Retinal pigment epithelial cell (primary cell): Measurements from ENCODE around the gene BCL2L11.

Experiments used
- DNase-seq: peaks from one replicate; pipeline ENCODE4 v3.0.0-alpha.2; 2010; ENCODE audit warnings: low read depth
- H3K4me3 ChIP-seq: 2 replicates; pipeline ENCODE4 v1.5.1; 2011; ENCODE audit warnings: mild to moderate bottlenecking, low read length, control low read depth, moderate library complexity
- CTCF ChIP-seq: conservative IDR thresholded peaks from 2 replicates; pipeline ENCODE4 v1.5.1; 2011; ENCODE audit warnings: low read depth, low read length, control low read depth, inconsistent platforms

BCL2L11 gene

GRCh38 chr2:111099402-111099801, 21.3 kb upstream of the BCL2L11 start:
- TF ChIP-seq CTCF: no peak
- no peak for DNase-seq
- no peak overlapping the region for H3K4me3 ChIP-seq

GRCh38 chr2:111100087-111100764, 20.5 kb upstream of the BCL2L11 start:
- no peak overlapping the region for H3K4me3 ChIP-seq
- DNase-seq: no peak
- no peak for TF ChIP-seq CTCF

GRCh38 chr2:111100765-111101162, 19.9 kb upstream of the BCL2L11 start:
- no peak for TF ChIP-seq CTCF
- no peak for DNase-seq
- no peak overlapping the region for H3K4me3 ChIP-seq

GRCh38 chr2:111101592-111101991, 19.1 kb upstream of the BCL2L11 start:
- no peak overlapping the region for H3K4me3 ChIP-seq
- TF ChIP-seq CTCF: no peak
- DNase-seq: no peak

GRCh38 chr2:111102216-111102615, 18.5 kb upstream of the BCL2L11 start:
- H3K4me3 ChIP-seq: no peak overlapping the region
- no peak for TF ChIP-seq CTCF
- DNase-seq: no peak

- DNase-seq: no peak
- no peak for TF ChIP-seq CTCF
Observed at GRCh38 chr2:111105926-111106325, 14.8 kb upstream of the BCL2L11 start.

GRCh38 chr2:111106706-111107105, 14.0 kb upstream of the BCL2L11 start:
- DNase-seq: no peak
- no peak for TF ChIP-seq CTCF
- H3K4me3 ChIP-seq: no peak overlapping the region

More at GRCh38 chr2:111105926-111106325, 14.8 kb upstream of the BCL2L11 start:
- no peak overlapping the region for H3K4me3 ChIP-seq
